GM13976 (cell line): ENCODE data around the gene NOL4L.

ENCODE experiments used
- DNase-seq: peaks from one replicate; pipeline ENCODE4 v3.0.0; 2012; ENCODE audit warnings: low spot score
- in situ Hi-C: fragments of 300-500 bp; cut with MboI; formaldehyde crosslinking; loops from one replicate; pipeline ENCODE4 v1.12.0; 2022; ENCODE audit warnings: low sequenced_read_pairs, mixed read lengths, inconsistent platforms; ENCODE audit not compliant: unreplicated experiment
- TF ChIP-seq, protein P1 (sequence below): IDR thresholded peaks from 2 replicates; pipeline ENCODE4 v1.5.1; 2012; ENCODE audit warnings: borderline replicate concordance, mild to moderate bottlenecking; ENCODE audit not compliant: insufficient read depth; ENCODE audit errors: extremely low read depth, missing control alignments, control extremely low read depth

Gene NOL4L

DNA sequence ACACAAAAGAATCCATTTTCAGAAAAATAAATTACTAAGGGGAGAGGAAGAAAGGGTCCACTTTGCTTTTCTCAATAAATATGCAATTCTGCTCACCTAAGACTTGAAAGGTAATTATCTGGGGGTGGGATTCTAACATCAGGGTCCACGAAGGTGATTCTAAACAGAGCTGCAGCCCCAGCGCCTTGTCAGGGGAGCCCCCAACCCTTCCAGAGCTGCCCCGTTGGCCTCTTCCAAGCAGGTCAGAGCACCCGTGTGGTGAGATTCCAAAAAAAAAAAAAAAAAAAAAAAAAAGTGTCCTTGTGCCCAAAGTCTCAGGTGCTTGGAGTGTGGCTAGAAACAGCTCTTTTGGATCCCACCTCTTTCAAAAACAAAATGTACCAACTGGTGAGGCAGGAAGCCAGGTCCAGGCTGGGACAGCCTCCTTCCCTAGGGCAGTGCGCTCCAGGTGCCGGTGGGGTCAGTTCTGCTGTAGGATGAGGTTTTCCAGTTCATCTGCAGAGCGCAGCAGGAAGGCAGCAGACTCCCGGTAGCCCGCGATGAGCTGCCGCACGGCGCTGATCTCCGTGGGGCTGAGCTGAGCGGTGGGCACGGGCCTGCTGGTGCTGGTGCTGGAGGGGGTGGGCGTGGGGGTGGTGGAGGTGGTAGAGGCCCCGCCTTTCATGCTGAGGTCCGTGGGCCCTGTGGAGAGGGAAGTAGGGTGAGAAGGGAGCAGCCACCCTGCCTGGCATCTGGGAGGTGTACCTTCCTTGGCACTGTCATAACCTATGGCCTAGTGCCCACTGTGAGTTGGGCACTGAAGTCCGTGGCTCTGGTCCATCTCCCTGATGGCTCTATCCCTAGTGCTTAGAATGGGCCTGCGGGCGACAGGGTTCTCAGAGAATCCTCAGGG lies 137.8 kb downstream of the NOL4L start:
- in situ Hi-C loops, result no loop called here
- TF ChIP-seq, protein P1, sequence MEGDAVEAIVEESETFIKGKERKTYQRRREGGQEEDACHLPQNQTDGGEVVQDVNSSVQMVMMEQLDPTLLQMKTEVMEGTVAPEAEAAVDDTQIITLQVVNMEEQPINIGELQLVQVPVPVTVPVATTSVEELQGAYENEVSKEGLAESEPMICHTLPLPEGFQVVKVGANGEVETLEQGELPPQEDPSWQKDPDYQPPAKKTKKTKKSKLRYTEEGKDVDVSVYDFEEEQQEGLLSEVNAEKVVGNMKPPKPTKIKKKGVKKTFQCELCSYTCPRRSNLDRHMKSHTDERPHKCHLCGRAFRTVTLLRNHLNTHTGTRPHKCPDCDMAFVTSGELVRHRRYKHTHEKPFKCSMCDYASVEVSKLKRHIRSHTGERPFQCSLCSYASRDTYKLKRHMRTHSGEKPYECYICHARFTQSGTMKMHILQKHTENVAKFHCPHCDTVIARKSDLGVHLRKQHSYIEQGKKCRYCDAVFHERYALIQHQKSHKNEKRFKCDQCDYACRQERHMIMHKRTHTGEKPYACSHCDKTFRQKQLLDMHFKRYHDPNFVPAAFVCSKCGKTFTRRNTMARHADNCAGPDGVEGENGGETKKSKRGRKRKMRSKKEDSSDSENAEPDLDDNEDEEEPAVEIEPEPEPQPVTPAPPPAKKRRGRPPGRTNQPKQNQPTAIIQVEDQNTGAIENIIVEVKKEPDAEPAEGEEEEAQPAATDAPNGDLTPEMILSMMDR, result no peak
- no peak for DNase-seq

DNA sequence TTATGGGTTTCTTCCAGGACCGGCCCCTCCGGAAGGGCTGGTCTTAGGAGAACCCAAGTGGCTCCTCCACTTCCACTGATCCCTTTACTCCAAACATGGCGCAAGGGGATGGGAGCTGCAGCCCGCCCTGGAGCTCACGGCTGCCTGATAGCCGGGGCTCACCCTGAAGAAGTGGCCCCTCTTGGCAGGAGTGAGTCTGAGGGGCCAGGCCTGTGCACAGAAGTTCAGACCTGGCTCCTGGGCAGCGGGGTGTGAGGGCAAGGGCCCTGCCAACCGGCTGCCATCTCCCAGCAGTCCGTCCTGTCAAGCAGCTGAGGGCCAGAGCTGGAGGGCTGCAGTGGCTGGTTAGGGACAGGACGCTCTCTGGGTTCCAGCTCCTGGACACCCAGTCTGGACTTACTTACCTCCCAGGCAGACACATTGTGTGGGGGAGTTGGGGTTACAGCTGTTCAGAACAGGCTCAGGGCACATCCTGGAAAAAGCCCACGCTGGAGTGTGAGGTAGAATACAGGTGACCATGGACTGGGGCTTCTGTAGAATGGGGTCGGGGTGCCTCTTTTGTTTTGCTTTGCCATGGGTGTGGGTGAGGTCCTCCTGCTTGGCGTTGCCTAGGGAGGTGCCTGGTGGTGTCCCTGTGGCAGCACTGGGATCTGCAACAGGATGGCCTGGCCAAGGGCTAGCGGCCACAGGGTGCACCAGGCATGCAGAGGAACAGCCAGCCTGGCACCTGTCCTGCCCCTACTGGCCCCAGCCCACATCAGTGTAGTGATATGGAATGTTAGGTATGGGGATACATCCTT lies 138.6 kb downstream of the NOL4L start:
- in situ Hi-C loops, result no loop called here
- TF ChIP-seq, protein P1, result no peak
- DNase-seq, result no peak

DNA sequence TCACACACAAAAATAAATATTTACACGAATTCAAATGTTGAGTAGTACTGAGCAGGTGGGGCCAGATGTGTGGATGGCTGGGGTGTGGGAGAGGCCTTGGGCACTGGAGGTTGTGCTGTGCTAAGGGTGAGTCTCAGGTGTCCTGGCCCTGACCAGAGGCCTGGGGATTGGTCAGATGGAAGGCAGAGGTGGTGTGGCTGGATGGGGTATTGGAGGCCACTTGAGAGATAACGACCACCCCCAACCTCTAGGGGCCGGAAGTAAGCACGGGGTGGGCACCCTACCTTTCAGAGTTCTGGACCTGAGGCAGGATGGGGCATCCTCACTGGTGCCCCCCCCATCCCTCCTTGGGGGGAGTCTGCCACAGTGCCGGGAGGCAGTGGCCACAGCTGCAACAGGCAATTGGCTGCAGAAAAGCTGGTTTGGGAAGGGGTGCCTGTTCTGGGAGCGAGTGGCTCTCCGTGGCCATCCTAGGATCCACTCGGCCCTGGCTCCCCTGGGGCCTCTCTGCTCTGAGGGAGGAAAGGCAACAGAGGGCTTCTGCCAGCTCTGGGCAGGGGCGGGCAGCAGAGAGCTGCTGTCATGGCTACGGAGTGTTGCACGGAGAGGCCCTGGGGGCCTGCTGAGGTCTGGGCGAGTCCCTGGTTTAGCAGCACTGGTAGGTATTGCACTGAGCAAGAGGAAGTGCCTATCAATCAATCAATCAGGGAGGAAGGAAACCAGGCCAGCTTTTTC lies 139.4 kb downstream of the NOL4L start:
- TF ChIP-seq, protein P1, result no peak
- DNase-seq, result no peak
- in situ Hi-C loops, result no loop called here

DNA sequence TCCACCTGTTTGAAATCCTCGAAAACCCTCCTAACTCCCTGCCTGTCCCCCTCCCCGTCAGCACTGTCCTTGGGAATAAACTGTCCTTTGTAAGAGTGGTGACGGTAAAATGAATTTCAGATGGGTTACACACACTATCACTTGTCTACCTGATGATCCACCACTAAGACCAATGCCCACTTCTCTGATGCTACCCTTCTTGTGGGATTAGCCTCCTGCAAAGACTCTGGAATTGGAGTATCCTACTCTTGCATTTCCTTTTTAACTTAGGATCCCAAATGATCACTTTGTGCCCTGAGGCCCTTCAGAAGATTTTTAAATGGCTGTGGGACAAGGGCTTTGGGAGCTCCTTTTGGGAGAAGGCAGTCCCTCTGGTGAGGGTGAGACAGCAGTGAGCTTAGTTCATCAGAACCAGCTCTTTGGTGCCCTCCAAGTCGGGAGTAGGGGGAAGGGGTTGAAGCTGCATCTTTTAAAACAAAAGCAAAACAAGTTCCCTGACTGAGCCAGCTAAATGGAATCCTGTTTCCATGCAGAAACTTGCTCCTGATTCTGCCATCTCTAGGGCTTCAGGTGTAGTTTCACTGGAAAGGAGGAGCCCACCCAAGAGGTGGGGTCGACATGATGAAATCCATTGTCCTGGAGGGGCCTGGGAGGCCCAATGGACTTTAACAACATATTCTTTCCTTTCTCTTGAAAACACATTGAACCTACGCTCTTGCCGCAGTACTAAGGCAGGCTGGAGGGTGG lies 140.5 kb downstream of the NOL4L start:
- in situ Hi-C loops, result no loop called here
- DNase-seq, result no peak
- TF ChIP-seq, protein P1, result no peak

DNA sequence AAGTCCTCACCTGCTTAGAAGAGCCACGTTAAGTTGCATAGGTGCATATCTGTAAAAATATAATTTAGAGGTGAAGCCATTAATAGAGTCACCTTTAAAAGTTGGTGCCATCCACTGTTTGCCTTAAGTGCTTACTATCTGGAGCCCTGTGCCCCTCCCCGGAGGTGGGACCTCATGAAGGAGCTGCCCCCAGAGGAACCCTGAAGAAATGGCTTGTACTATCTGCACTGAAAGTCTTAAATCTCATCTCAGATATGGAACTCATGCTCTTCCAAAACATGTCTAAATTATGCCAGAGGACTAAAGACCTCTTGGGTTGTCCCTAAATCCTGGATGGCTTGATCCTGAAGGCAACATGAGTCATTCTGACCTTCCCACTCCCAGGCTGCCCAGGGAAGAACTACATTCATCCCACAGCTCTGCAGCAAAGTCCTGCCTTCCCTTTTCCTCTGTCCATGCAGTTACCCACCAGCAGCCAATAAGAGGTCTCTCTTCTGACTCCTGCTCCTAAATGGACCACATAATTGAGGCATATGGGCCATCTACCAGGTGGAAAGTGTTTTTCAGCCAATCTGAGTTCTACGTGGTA lies 141.7 kb downstream of the NOL4L start:
- in situ Hi-C loops, result no loop called here
- DNase-seq, result no peak
- TF ChIP-seq, protein P1, result no peak
